ENCODE measurements around the gene NANOS1. TPM values are rescaled to one million over a fixed set of nuclear protein-coding genes. Genes with fewer than 3 reads are reported as not detected.

NANOS1 gene
- total and polyA plus RNA-seq, 2 experiments from 2014 or later = 1.6 to 2.9 TPM

DNA sequence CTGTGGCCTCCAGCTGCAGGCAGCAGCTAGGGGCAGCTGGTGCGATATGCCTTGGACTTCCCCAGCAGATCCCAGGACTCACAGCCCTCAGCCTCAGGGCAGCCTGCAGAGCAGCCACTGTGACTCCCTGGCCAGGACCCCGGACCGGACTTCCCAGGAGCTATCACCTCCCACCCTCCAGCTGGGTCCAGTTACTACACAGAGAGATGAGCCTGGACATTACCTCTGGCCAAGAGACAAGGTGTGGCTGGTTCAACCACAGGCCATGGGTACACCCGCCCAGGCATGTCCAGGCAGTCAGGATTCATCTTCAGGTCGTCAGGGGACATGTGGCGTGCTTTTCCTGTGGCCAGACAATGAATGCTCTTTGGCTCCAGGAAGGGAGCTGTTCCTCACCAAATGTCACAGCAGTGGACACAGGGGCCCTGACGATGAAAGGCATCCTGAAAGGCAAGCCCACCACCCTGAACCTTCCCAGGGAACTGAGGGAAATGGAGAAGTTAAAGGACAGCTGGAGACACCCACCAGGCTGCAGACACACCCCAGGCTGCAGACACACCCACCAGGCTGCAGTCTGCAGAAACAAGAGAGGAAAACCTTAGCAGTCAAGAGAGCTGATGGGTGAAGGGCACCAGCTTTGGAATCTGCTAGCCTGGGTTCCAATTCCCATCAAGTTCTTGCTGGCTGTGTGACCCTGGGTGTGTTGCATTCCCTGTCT lies 25.8 kb upstream of the NANOS1 start (continued):
- TF ChIP-seq, protein P1, sequence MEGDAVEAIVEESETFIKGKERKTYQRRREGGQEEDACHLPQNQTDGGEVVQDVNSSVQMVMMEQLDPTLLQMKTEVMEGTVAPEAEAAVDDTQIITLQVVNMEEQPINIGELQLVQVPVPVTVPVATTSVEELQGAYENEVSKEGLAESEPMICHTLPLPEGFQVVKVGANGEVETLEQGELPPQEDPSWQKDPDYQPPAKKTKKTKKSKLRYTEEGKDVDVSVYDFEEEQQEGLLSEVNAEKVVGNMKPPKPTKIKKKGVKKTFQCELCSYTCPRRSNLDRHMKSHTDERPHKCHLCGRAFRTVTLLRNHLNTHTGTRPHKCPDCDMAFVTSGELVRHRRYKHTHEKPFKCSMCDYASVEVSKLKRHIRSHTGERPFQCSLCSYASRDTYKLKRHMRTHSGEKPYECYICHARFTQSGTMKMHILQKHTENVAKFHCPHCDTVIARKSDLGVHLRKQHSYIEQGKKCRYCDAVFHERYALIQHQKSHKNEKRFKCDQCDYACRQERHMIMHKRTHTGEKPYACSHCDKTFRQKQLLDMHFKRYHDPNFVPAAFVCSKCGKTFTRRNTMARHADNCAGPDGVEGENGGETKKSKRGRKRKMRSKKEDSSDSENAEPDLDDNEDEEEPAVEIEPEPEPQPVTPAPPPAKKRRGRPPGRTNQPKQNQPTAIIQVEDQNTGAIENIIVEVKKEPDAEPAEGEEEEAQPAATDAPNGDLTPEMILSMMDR (conservative IDR thresholded peaks at IDR 0.05; ENCODE audit: low read depth in 2 of 2) = no peak
- TF ChIP-seq, protein P2, sequence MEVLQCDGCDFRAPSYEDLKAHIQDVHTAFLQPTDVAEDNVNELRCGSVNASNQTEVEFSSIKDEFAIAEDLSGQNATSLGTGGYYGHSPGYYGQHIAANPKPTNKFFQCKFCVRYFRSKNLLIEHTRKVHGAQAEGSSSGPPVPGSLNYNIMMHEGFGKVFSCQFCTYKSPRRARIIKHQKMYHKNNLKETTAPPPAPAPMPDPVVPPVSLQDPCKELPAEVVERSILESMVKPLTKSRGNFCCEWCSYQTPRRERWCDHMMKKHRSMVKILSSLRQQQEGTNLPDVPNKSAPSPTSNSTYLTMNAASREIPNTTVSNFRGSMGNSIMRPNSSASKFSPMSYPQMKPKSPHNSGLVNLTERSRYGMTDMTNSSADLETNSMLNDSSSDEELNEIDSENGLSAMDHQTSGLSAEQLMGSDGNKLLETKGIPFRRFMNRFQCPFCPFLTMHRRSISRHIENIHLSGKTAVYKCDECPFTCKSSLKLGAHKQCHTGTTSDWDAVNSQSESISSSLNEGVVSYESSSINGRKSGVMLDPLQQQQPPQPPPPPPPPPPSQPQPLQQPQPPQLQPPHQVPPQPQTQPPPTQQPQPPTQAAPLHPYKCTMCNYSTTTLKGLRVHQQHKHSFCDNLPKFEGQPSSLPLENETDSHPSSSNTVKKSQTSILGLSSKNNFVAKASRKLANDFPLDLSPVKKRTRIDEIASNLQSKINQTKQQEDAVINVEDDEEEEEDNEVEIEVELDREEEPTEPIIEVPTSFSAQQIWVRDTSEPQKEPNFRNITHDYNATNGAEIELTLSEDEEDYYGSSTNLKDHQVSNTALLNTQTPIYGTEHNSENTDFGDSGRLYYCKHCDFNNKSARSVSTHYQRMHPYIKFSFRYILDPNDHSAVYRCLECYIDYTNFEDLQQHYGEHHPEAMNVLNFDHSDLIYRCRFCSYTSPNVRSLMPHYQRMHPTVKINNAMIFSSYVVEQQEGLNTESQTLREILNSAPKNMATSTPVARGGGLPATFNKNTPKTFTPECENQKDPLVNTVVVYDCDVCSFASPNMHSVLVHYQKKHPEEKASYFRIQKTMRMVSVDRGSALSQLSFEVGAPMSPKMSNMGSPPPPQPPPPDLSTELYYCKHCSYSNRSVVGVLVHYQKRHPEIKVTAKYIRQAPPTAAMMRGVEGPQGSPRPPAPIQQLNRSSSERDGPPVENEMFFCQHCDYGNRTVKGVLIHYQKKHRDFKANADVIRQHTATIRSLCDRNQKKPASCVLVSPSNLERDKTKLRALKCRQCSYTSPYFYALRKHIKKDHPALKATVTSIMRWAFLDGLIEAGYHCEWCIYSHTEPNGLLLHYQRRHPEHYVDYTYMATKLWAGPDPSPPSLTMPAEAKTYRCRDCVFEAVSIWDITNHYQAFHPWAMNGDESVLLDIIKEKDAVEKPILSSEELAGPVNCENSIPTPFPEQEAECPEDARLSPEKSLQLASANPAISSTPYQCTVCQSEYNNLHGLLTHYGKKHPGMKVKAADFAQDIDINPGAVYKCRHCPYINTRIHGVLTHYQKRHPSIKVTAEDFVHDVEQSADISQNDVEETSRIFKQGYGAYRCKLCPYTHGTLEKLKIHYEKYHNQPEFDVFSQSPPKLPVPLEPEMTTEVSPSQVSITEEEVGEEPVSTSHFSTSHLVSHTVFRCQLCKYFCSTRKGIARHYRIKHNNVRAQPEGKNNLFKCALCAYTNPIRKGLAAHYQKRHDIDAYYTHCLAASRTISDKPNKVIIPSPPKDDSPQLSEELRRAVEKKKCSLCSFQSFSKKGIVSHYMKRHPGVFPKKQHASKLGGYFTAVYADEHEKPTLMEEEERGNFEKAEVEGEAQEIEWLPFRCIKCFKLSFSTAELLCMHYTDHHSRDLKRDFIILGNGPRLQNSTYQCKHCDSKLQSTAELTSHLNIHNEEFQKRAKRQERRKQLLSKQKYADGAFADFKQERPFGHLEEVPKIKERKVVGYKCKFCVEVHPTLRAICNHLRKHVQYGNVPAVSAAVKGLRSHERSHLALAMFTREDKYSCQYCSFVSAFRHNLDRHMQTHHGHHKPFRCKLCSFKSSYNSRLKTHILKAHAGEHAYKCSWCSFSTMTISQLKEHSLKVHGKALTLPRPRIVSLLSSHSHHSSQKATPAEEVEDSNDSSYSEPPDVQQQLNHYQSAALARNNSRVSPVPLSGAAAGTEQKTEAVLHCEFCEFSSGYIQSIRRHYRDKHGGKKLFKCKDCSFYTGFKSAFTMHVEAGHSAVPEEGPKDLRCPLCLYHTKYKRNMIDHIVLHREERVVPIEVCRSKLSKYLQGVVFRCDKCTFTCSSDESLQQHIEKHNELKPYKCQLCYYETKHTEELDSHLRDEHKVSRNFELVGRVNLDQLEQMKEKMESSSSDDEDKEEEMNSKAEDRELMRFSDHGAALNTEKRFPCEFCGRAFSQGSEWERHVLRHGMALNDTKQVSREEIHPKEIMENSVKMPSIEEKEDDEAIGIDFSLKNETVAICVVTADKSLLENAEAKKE (CRISPR knock-in tag; IDR thresholded peaks at IDR 0.05) = no peak

DNA sequence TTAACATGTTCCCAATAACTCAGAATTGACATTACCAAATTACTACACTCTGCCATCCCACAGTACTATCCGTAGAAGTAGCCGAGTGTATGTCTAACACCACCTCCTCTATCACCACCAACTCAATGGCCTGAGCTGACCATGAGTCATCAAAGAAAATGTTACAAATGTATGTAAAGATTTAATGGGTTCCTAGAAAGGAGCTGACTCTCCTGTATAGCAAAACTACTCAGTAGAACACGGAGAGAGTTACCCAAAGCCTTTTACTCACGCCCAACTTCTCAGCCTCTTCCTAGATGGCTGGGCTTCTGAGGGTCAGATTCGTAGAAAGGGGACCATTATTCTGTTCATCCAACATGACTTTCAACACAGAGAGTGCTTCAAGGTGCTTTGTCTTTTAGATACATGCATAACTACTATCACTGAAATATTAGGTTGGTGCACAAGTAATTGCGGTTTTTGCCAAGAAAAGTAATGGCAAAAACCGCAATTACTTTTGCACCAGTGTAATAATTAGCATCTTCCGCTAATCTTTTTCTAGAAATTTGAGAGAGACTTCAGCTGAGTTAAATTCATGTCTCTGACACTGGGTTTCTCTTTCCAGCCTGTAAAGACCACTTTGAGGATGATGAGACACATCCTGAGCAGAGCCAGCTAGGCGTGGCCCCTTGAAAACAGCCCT lies 24.0 kb upstream of the NANOS1 start:
- no peak overlapping the region for H3K4me2 ChIP-seq
- peaks cover 6% of the 10 kb centered on the region for H3K27me3 Mint-ChIP-seq (ENCODE audit: insufficient read depth, low read depth, poor library complexity)
- no peak overlapping the region for H3K4me3 Mint-ChIP-seq
- H3K79me2 ChIP-seq (replicated peaks; ENCODE audit: insufficient read depth) = no peaks in the 10 kb centered on the region
- no peaks in the 10 kb centered on the region; the same call in 1 of the 2 replicates for H3K9me2 ChIP-seq (ENCODE audit: insufficient read depth)
- no peak overlapping the region for H3K27ac ChIP-seq (ENCODE audit: low read depth)
- no peak overlapping the region for H3K27ac Mint-ChIP-seq
- H3K36me3 Mint-ChIP-seq (ENCODE audit: low read depth) = no peaks in the 10 kb centered on the region
- no peaks in the 10 kb centered on the region for H3K4me1 ChIP-seq (ENCODE audit: insufficient read depth)
- peaks cover 3% of the 10 kb centered on the region; the same call in 2 of the 3 replicates for H3K9me3 Mint-ChIP-seq
- H3K36me3 ChIP-seq (ENCODE audit: insufficient read depth) = no peaks in the 10 kb centered on the region
- no peak for DNase-seq (ENCODE audit: low spot score)
- no peak overlapping the region for H2AFZ ChIP-seq
- no peak for ATAC-seq
- no peak overlapping the region for H3K4me3 ChIP-seq
- peaks cover 3% of the 10 kb centered on the region; the same call in 2 of the 3 replicates for H3K4me1 Mint-ChIP-seq
- no peaks in the 10 kb centered on the region for H4K20me1 ChIP-seq (replicated peaks; ENCODE audit: insufficient read depth)
- no peaks in the 10 kb centered on the region for H3F3A ChIP-seq (replicated peaks; ENCODE audit: low read depth)
- H3K27me3 ChIP-seq (ENCODE audit: insufficient read depth) = no peaks in the 10 kb centered on the region
- TF ChIP-seq EZH2 (IDR thresholded peaks at IDR 0.05; ENCODE audit: low read depth, unreplicated experiment) (no peak), POLR2AphosphoS5 (IDR thresholded peaks at IDR 0.05; ENCODE audit: low read depth) (no peak), EZH2phosphoT487 (IDR thresholded peaks at IDR 0.05; ENCODE audit: unreplicated experiment) (no peak)
- TF ChIP-seq, protein P2 (CRISPR knock-in tag; IDR thresholded peaks at IDR 0.05) = no peak

Data from GM23338 (cell line).